ENCODE results near the gene COX20. TPM values are rescaled to one million over a fixed set of nuclear protein-coding genes. Genes with fewer than 3 reads are reported as not detected.

Gene COX20
- total RNA-seq, 1 experiment from 2014 or later, result 40.7 TPM

DNA sequence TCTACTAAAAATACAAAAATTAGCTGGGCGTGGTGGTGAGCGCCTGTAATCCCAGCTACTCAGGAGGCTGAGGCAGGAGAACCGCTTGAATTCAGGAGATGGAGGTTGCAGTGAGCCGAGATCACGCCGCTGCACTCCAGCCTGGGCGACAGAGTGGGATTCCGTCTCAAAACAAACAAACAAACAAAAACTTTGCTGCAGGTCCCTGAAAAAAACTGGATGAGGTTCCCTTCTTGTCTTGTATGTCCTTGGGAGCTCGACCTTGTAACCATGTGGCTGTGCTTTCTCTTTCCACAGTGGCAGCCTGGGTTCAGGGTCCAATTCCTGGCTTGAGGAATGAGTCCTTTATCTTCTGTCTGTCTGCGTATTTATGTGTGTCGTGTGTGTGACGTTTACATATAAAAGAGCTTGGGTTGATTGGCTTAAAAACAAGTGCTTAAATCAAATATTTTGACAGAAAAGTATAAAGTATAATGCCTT, 18.0 kb upstream of the COX20 start:
- ChIA-PET POLR2A (ENCODE audit: unreplicated experiment) (no interaction called here), CTCF (no interaction called here)

DNA sequence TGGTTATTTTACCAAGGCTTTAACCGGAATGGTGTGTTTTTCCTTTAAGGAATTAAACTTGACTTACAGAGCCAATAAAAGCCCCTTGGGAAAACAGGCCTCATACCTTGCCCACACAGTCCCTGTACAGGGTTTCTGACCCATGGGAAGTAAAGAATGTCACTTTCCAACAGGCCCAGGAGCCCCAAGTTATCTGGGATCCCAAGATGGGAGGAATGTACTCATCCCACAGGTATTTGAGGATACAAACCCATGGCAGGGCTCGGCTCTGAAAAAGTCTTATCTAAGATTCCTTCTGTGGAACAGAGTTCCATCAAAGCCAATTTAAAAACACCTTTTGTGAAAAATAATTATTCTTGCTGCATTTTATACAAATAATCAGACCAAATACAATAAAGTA, 15.3 kb upstream of the COX20 start:
- H3K9me2 ChIP-seq (ENCODE audit: insufficient read depth), result no peaks in the 10 kb centered on the region
- no peak overlapping the region for H2AFZ ChIP-seq
- no peaks in the 10 kb centered on the region for H3K9me3 ChIP-seq (ENCODE audit: insufficient read depth, low read depth)
- no peaks in the 10 kb centered on the region for H3K27me3 ChIP-seq (ENCODE audit: insufficient read depth, low read depth)
- no peaks in the 10 kb centered on the region for H3K79me2 ChIP-seq (ENCODE audit: low read depth)
- H3K36me3 ChIP-seq (ENCODE audit: low read depth), result no peaks in the 10 kb centered on the region
- H3F3A ChIP-seq (ENCODE audit: insufficient read depth, low read depth), result no peaks in the 10 kb centered on the region
- H3K27ac ChIP-seq, result no peak overlapping the region
- no peak overlapping the region for H3K4me3 ChIP-seq
- no peaks in the 10 kb centered on the region for H4K20me1 ChIP-seq (ENCODE audit: insufficient read depth)
- POLR2A ChIA-PET (ENCODE audit: unreplicated experiment), result no interaction called here
- peaks cover 8% of the 10 kb centered on the region; the same call in 1 of the 2 replicates for H3K4me1 ChIP-seq (replicated peaks; ENCODE audit: insufficient read depth)
- H3K4me2 ChIP-seq, result no peak overlapping the region
- CTCF ChIA-PET, result interaction anchor here (0.6 kb wide), 1 partner anchor 14 kb away, joined by 5 read pairs; no protein-coding TSS in a partner anchor
- BruUV-seq (replicated peaks), result no TSS peak
- intact Hi-C loops (cut with micrococcal nuclease; ENCODE audit: unreplicated experiment), result no loop called here
- no peak for TF ChIP-seq EZH2 (IDR thresholded peaks at IDR 0.05; ENCODE audit: low read depth)
- TF ChIP-seq, protein P1, sequence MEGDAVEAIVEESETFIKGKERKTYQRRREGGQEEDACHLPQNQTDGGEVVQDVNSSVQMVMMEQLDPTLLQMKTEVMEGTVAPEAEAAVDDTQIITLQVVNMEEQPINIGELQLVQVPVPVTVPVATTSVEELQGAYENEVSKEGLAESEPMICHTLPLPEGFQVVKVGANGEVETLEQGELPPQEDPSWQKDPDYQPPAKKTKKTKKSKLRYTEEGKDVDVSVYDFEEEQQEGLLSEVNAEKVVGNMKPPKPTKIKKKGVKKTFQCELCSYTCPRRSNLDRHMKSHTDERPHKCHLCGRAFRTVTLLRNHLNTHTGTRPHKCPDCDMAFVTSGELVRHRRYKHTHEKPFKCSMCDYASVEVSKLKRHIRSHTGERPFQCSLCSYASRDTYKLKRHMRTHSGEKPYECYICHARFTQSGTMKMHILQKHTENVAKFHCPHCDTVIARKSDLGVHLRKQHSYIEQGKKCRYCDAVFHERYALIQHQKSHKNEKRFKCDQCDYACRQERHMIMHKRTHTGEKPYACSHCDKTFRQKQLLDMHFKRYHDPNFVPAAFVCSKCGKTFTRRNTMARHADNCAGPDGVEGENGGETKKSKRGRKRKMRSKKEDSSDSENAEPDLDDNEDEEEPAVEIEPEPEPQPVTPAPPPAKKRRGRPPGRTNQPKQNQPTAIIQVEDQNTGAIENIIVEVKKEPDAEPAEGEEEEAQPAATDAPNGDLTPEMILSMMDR (conservative IDR thresholded peaks at IDR 0.05), result no peak
- DNase-seq, result peak in 1 of 2 experiments; percentile 10

More for the DNA sequence above, 18.0 kb upstream of the COX20 start:
- Histone ChIP-seq H3K79me2 (ENCODE audit: low read depth) (no peaks in the 10 kb centered on the region), H3K9me3 (ENCODE audit: insufficient read depth, low read depth) (no peaks in the 10 kb centered on the region), H4K20me1 (ENCODE audit: insufficient read depth) (no peaks in the 10 kb centered on the region), H2AFZ (no peak overlapping the region), H3K4me2 (no peak overlapping the region), H3K27ac (no peak overlapping the region), H3K4me3 (no peak overlapping the region), H3K9me2 (ENCODE audit: insufficient read depth) (no peaks in the 10 kb centered on the region), H3K36me3 (ENCODE audit: low read depth) (no peaks in the 10 kb centered on the region), H3K27me3 (ENCODE audit: insufficient read depth, low read depth) (no peaks in the 10 kb centered on the region), H3K4me1 (replicated peaks; ENCODE audit: insufficient read depth) (peaks cover 8% of the 10 kb centered on the region; the same call in 1 of the 2 replicates), H3F3A (ENCODE audit: insufficient read depth, low read depth) (no peaks in the 10 kb centered on the region)
- no peak for DNase-seq
- intact Hi-C loops (cut with micrococcal nuclease; ENCODE audit: unreplicated experiment), result no loop called here
- BruUV-seq (replicated peaks), result no TSS peak
- TF ChIP-seq, protein P1 (conservative IDR thresholded peaks at IDR 0.05), result no peak
- no peak for TF ChIP-seq EZH2 (IDR thresholded peaks at IDR 0.05; ENCODE audit: low read depth)

DNA sequence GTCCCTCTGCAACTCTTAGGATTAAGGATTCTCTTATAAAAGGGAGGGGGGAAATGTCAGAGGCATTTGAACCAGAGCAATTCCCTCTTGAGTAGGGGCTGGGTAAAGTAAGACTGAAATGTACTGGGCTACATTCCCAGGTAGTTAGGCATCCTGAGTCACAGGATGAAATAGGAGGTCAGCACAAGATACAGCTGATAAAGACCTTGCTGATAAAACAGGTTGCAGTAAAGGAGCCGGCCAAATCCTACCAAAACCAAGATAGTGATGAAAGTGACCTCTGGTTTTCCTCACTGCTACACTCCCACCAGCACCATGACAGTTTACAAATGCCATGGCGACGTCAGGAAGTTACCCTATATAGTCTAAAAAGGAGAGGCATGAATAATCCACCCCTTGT, 14.3 kb upstream of the COX20 start:
- no TSS peak for BruUV-seq (replicated peaks)
- Histone ChIP-seq H3K9me2 (ENCODE audit: insufficient read depth) (no peaks in the 10 kb centered on the region), H3K4me3 (no peak overlapping the region), H4K20me1 (ENCODE audit: insufficient read depth) (no peaks in the 10 kb centered on the region), H3K27ac (no peak overlapping the region), H3K9me3 (ENCODE audit: insufficient read depth, low read depth) (no peaks in the 10 kb centered on the region), H3K4me1 (replicated peaks; ENCODE audit: insufficient read depth) (peaks cover 8% of the 10 kb centered on the region; the same call in 1 of the 2 replicates), H3K36me3 (ENCODE audit: low read depth) (no peaks in the 10 kb centered on the region), H3F3A (ENCODE audit: insufficient read depth, low read depth) (no peaks in the 10 kb centered on the region), H2AFZ (no peak overlapping the region), H3K4me2 (no peak overlapping the region), H3K79me2 (ENCODE audit: low read depth) (no peaks in the 10 kb centered on the region), H3K27me3 (ENCODE audit: insufficient read depth, low read depth) (no peaks in the 10 kb centered on the region)
- ChIA-PET POLR2A (ENCODE audit: unreplicated experiment) (no interaction called here), CTCF (no interaction called here)
- peak; percentile 8 to 47 for DNase-seq
- intact Hi-C loops (cut with micrococcal nuclease; ENCODE audit: unreplicated experiment), result no loop called here
- TF ChIP-seq, protein P1 (conservative IDR thresholded peaks at IDR 0.05), result no peak
- no peak for TF ChIP-seq EZH2 (IDR thresholded peaks at IDR 0.05; ENCODE audit: low read depth)

Data from PC-9 (cell line).